HCT116 (cell line): Measurements from ENCODE around the gene RAI14. TPM values are rescaled to one million over a fixed set of nuclear protein-coding genes. Genes with fewer than 3 reads are reported as not detected.

Experiments
- ATAC-seq: fragments of 200-7000 bp; cut with Tn5 transposase; 2 replicates; pipeline ENCODE4 v1.9.1; 2020; ENCODE audit warnings: mild to moderate bottlenecking, moderate library complexity
- BruUV-seq: library from RNA; stranded (reverse); fragments of 400-500 nt; replicated peaks from 2 replicates; lab custom pipeline; 2021; lab: Mats Ljungman, UMichigan
- CTCF ChIA-PET: fragments of 300-600 bp; sonication (Branson Sonifier 250); formaldehyde crosslinking; loops from one replicate; lab custom pipeline; 2021; ENCODE audit warnings: antibody characterized with exemption; lab: Charles Lee
- POLR2A ChIA-PET: fragments of 300-600, 350-600 bp; sonication (Branson Sonifier 250); formaldehyde crosslinking; loops from one replicate; lab custom pipeline; 2021; ENCODE audit warnings: antibody characterized with exemption; lab: Charles Lee
- RAD21 ChIA-PET, 2 experiments: fragments of 300-600 bp; sonication (Branson Sonifier 250); formaldehyde crosslinking; loops; one replicate each; lab custom pipeline; 2023; ENCODE audit warnings: low total read pairs in 2 of 2; ENCODE audit not compliant: uncharacterized antibody in 2 of 2, unreplicated experiment in 2 of 2, low non-redundant PET in 1 of 2; lab: Charles Lee
- DNase-seq: peaks from one replicate; pipeline ENCODE4 v3.0.0-alpha.2; 2010; ENCODE audit warnings: low read depth, low spot score
- H2AFZ ChIP-seq: fragments of 200-600 bp; shearing (Covaris generic), sonication (generic); 2 replicates; pipeline ENCODE4 v1.6.1; 2017; ENCODE audit warnings: low read depth, mixed run types, mixed read lengths, antibody characterized with exemption, low read length; ENCODE audit not compliant: poor library complexity, severe bottlenecking
- H3K27ac ChIP-seq: 2 replicates; pipeline ENCODE4 v1.5.1; 2012; ENCODE audit warnings: low read depth, low read length
- H3K27me3 ChIP-seq: fragments of 200-600 bp; sonication (generic); 2 replicates; pipeline ENCODE4 v1.6.1; 2016; ENCODE audit warnings: mixed run types, low read length, mixed read lengths; ENCODE audit not compliant: insufficient read depth
- H3K36me3 ChIP-seq, 2 experiments: fragments of 200-500 bp in 1 of 2; fragments of 200-600 bp in 1 of 2; sonication (Bioruptor generic) in 1 of 2; sonication (generic) in 1 of 2; 2 replicates each; pipeline versions ENCODE4 v1.5.1 to v1.6.1; 2014 to 2016; ENCODE audit warnings: low read length in 2 of 2, inconsistent platforms in 1 of 2, mixed read lengths in 1 of 2, mixed run types in 1 of 2; ENCODE audit not compliant: insufficient read depth in 2 of 2, control insufficient read depth in 1 of 2
- H3K4me1 ChIP-seq, 2 experiments: fragments of 200-600 bp in 1 of 2; sonication (generic) in 1 of 2; 2 replicates each; pipeline versions ENCODE4 v1.5.1 to v1.6.1; 2012 to 2017; ENCODE audit warnings: low read length in 2 of 2, inconsistent platforms in 1 of 2, mild to moderate bottlenecking in 1 of 2, mixed read lengths in 1 of 2, mixed run types in 1 of 2, moderate library complexity in 1 of 2; ENCODE audit not compliant: insufficient read depth in 2 of 2, control insufficient read depth in 1 of 2
- H3K4me2 ChIP-seq: fragments of 200-600 bp; sonication (generic); 2 replicates; pipeline ENCODE4 v1.6.1; 2017; ENCODE audit warnings: mixed run types, low read length, mixed read lengths
- H3K4me3 ChIP-seq, 2 experiments: fragments of 200-600 bp in 1 of 2; sonication (generic) in 1 of 2; replicated peaks in 1 of 2; 2 replicates each; pipeline ENCODE4 v1.5.1; 2011 to 2016; ENCODE audit warnings: low read length in 2 of 2, control low read depth in 1 of 2, low read depth in 1 of 2, mild to moderate bottlenecking in 1 of 2, mixed read lengths in 1 of 2, mixed run types in 1 of 2
- H3K79me2 ChIP-seq: fragments of 200-600 bp; sonication (generic); 2 replicates; pipeline ENCODE4 v1.6.1; 2017; ENCODE audit warnings: mild to moderate bottlenecking, mixed run types, low read length, moderate library complexity, mixed read lengths; ENCODE audit not compliant: insufficient read depth
- H3K9ac ChIP-seq: fragments of 200-600 bp; sonication (generic); 2 replicates; pipeline ENCODE4 v1.6.1; 2016; ENCODE audit warnings: low read length, mixed read lengths
- H3K9me2 ChIP-seq: fragments of 200-600 bp; sonication (generic), shearing (Covaris generic); 2 replicates; pipeline ENCODE4 v1.6.1; 2017; ENCODE audit warnings: mixed run types, mild to moderate bottlenecking, moderate library complexity; ENCODE audit not compliant: insufficient read depth
- H3K9me3 ChIP-seq, 2 experiments: fragments of 200-500 bp in 1 of 2; fragments of 200-600 bp in 1 of 2; sonication (Bioruptor generic) in 1 of 2; sonication (generic) in 1 of 2; 2 replicates each; pipeline ENCODE4 v1.6.1; 2014 to 2017; ENCODE audit warnings: low read length in 2 of 2, mixed read lengths in 2 of 2, inconsistent platforms in 1 of 2, low read depth in 1 of 2, mild to moderate bottlenecking in 1 of 2, mixed run types in 1 of 2, moderate library complexity in 1 of 2; ENCODE audit not compliant: control insufficient read depth in 1 of 2, insufficient read depth in 1 of 2
- H4K20me1 ChIP-seq: fragments of 200-600 bp; sonication (generic), shearing (Covaris generic); 2 replicates; pipeline ENCODE4 v1.6.1; 2017; ENCODE audit warnings: mixed run types, mild to moderate bottlenecking, moderate library complexity; ENCODE audit not compliant: insufficient read depth
- CBX3 ChIP-seq: IDR thresholded peaks from 2 replicates; pipeline ENCODE4 v1.6.1; 2012; ENCODE audit warnings: low read depth
- CEBPB ChIP-seq: IDR thresholded peaks from 2 replicates; pipeline ENCODE4 v1.6.1; 2012; ENCODE audit warnings: low read depth
- EZH2 ChIP-seq: fragments of 200-600 bp; sonication (generic); IDR thresholded peaks from 2 replicates; pipeline ENCODE4 v1.6.1; 2017; ENCODE audit warnings: antibody characterized with exemption, mixed run types
- POLR2AphosphoS5 ChIP-seq: IDR thresholded peaks from 2 replicates; pipeline ENCODE4 v1.6.1; 2011; ENCODE audit warnings: mild to moderate bottlenecking, low read depth, low read length, moderate library complexity
- RAD21 ChIP-seq: IDR thresholded peaks from 2 replicates; pipeline ENCODE4 v1.6.1; 2012; ENCODE audit warnings: low read depth, mild to moderate bottlenecking
- SIN3A ChIP-seq: IDR thresholded peaks from 2 replicates; pipeline ENCODE4 v1.6.1; 2012; ENCODE audit warnings: low read depth
- SP1 ChIP-seq: IDR thresholded peaks from 2 replicates; pipeline ENCODE4 v1.6.1; 2012; ENCODE audit warnings: low read depth
- SRF ChIP-seq: IDR thresholded peaks from 2 replicates; pipeline ENCODE4 v1.6.1; 2012; ENCODE audit warnings: low read depth
- TCF7L2 ChIP-seq: IDR thresholded peaks from 2 replicates; pipeline ENCODE4 v1.7.0; 2011; ENCODE audit warnings: borderline replicate concordance, inconsistent platforms; ENCODE audit not compliant: insufficient read depth, insufficient read length; ENCODE audit errors: extremely low read depth
- ZFX ChIP-seq: fragments of 450-650 bp; IDR thresholded peaks from 2 replicates; pipeline ENCODE4 v1.6.1; 2017
- intact Hi-C: fragments of 100-400 bp; cut with micrococcal nuclease; formaldehyde crosslinking; loops from 2 replicates; pipeline ENCODE4 v1.10.0; 2022
- total RNA-seq: library from RNA; stranded (reverse); gene quantifications from one replicate; pipeline ENCODE4 v1.2.1, GENCODE V29; 2021; ENCODE audit not compliant: unreplicated experiment
- TF ChIP-seq, protein P1 (sequence below): IDR thresholded peaks from 2 replicates; pipeline ENCODE4 v1.6.1; 2011; ENCODE audit warnings: mild to moderate bottlenecking, low read length, moderate library complexity; ENCODE audit not compliant: insufficient replicate concordance; ENCODE audit errors: extremely low read depth
- TF ChIP-seq, protein P2 (sequence below): IDR thresholded peaks from 2 replicates; pipeline ENCODE4 v1.6.1; 2012
- TF ChIP-seq, protein P3 (sequence below): IDR thresholded peaks from 2 replicates; pipeline ENCODE4 v1.6.1; 2012; ENCODE audit warnings: low read depth

The RAI14 gene
- total RNA-seq, 1 experiment from 2014 or later = 47.9 TPM

DNA sequence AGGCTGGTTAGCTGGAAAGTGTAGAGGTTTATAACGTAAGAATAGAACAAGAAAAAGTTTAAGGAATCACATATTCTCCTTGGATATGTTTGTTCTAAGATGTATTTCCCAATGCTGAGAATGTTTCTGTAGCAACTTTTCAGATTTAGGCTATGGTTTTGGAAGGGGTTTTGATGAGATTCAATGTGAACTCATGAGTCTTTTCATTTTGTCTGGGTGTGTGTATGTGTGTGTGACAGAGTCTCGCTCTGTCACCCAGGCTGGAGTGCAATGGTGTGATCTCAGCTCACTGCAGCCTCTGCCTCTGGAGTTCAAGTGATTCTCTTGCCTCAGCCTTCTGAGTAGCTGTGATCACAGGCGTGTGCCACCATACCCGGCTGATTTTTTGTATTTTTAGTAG is 38.6 kb downstream of the RAI14 start:
- Histone ChIP-seq H3K79me2 (peaks cover 15% of the 10 kb centered on the region; the same call in 1 of the 2 replicates), H3K4me3 (no peak overlapping the region), H3K36me3 (no peaks in the 10 kb centered on the region), H2AFZ (no peak overlapping the region), H4K20me1 (no peaks in the 10 kb centered on the region), H3K9me3 (no peaks in the 10 kb centered on the region), H3K4me2 (no peak overlapping the region), H3K9ac (no peak overlapping the region), H3K4me1 (peaks cover 7 to 13% of the 10 kb centered on the region in 2 experiments; a peak in 2 of 4 replicates), H3K27ac (no peak overlapping the region), H3K9me2 (no peaks in the 10 kb centered on the region), H3K27me3 (no peaks in the 10 kb centered on the region)
- ChIA-PET CTCF (no interaction called here), RAD21 (no interaction called here), POLR2A (no interaction called here)
- TF ChIP-seq ZFX (no peak), CEBPB (no peak), TCF7L2 (no peak), CBX3 (no peak), POLR2AphosphoS5 (no peak), SP1 (no peak), SRF (no peak), SIN3A (no peak), EZH2 (no peak), RAD21 (no peak)
- TF ChIP-seq, protein P1, sequence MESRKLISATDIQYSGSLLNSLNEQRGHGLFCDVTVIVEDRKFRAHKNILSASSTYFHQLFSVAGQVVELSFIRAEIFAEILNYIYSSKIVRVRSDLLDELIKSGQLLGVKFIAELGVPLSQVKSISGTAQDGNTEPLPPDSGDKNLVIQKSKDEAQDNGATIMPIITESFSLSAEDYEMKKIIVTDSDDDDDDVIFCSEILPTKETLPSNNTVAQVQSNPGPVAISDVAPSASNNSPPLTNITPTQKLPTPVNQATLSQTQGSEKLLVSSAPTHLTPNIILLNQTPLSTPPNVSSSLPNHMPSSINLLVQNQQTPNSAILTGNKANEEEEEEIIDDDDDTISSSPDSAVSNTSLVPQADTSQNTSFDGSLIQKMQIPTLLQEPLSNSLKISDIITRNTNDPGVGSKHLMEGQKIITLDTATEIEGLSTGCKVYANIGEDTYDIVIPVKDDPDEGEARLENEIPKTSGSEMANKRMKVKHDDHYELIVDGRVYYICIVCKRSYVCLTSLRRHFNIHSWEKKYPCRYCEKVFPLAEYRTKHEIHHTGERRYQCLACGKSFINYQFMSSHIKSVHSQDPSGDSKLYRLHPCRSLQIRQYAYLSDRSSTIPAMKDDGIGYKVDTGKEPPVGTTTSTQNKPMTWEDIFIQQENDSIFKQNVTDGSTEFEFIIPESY = no peak
- TF ChIP-seq, protein P2, sequence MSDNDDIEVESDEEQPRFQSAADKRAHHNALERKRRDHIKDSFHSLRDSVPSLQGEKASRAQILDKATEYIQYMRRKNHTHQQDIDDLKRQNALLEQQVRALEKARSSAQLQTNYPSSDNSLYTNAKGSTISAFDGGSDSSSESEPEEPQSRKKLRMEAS = no peak
- TF ChIP-seq, protein P3, sequence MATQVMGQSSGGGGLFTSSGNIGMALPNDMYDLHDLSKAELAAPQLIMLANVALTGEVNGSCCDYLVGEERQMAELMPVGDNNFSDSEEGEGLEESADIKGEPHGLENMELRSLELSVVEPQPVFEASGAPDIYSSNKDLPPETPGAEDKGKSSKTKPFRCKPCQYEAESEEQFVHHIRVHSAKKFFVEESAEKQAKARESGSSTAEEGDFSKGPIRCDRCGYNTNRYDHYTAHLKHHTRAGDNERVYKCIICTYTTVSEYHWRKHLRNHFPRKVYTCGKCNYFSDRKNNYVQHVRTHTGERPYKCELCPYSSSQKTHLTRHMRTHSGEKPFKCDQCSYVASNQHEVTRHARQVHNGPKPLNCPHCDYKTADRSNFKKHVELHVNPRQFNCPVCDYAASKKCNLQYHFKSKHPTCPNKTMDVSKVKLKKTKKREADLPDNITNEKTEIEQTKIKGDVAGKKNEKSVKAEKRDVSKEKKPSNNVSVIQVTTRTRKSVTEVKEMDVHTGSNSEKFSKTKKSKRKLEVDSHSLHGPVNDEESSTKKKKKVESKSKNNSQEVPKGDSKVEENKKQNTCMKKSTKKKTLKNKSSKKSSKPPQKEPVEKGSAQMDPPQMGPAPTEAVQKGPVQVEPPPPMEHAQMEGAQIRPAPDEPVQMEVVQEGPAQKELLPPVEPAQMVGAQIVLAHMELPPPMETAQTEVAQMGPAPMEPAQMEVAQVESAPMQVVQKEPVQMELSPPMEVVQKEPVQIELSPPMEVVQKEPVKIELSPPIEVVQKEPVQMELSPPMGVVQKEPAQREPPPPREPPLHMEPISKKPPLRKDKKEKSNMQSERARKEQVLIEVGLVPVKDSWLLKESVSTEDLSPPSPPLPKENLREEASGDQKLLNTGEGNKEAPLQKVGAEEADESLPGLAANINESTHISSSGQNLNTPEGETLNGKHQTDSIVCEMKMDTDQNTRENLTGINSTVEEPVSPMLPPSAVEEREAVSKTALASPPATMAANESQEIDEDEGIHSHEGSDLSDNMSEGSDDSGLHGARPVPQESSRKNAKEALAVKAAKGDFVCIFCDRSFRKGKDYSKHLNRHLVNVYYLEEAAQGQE = no peak
- no TSS peak for BruUV-seq
- intact Hi-C loops = no loop called here
- DNase-seq (no peak), ATAC-seq (no peak)
